Astrocyte of the spinal cord (primary cell): Measurements from ENCODE around the gene THAP10.

Experiments used
- DNase-seq: peaks from one replicate; pipeline ENCODE4 v3.0.0; 2011; ENCODE audit warnings: low read depth, low spot score
- H3K4me3 ChIP-seq: 2 replicates; pipeline ENCODE4 v1.5.1; 2011; ENCODE audit warnings: low read depth, mild to moderate bottlenecking, low read length, moderate library complexity
- CTCF ChIP-seq: IDR thresholded peaks from 2 replicates; pipeline ENCODE4 v1.5.1; 2012; ENCODE audit warnings: low read depth, mild to moderate bottlenecking, low read length, inconsistent platforms
- in situ Hi-C: cut with HindIII; loops from 2 replicates; pipeline ENCODE4 v1.10.0; 2017; ENCODE audit warnings: low sequenced_read_pairs

THAP10 gene

GRCh38 chr15:70923311-70924080, 31.3 kb upstream of the THAP10 start:
- in situ Hi-C loops: no loop called here
- DNase-seq: no peak
- no peak overlapping the region for H3K4me3 ChIP-seq
- TF ChIP-seq CTCF: no peak

- DNase-seq: no peak
- TF ChIP-seq CTCF: no peak
- in situ Hi-C loops: no loop called here
- H3K4me3 ChIP-seq: no peak overlapping the region
Measured at GRCh38 chr15:70922119-70922518, 29.9 kb upstream of the THAP10 start.

- in situ Hi-C loops: no loop called here
- TF ChIP-seq CTCF: no peak
- DNase-seq: no peak
- H3K4me3 ChIP-seq: no peak overlapping the region
Measured at GRCh38 chr15:70920981-70921696, 28.9 kb upstream of the THAP10 start.

- no peak overlapping the region for H3K4me3 ChIP-seq
- in situ Hi-C loops: no loop called here
- no peak for TF ChIP-seq CTCF
- no peak for DNase-seq
Measured at GRCh38 chr15:70917955-70918354, 25.7 kb upstream of the THAP10 start.

GRCh38 chr15:70916531-70916930, 24.3 kb upstream of the THAP10 start:
- TF ChIP-seq CTCF: no peak
- in situ Hi-C loops: no loop called here
- DNase-seq: no peak
- H3K4me3 ChIP-seq: no peak overlapping the region

GRCh38 chr15:70912187-70912586, 20.0 kb upstream of the THAP10 start:
- no peak for DNase-seq
- no peak overlapping the region for H3K4me3 ChIP-seq
- no peak for TF ChIP-seq CTCF
- in situ Hi-C loops: no loop called here
